Camera-type eye (tissue), 1 donor: ENCODE measurements around the gene COL11A2. TPM values are rescaled to one million over a fixed set of nuclear protein-coding genes. Genes with fewer than 3 reads are reported as not detected.

ENCODE experiments used
- total RNA-seq: library from RNA; depleted of rRNA; stranded (reverse); fragments of >200 nt; gene quantifications from one replicate; pipeline ENCODE4 v1.2.3, GENCODE V29; 2014

COL11A2 gene
- 39.0 TPM for total RNA-seq

GRCh38 chr6:33192105-33192646, at the start of gene COL11A2:
Gene COL11A2, minus strand, starts transcription at chr6:33192467. Its CDS starts 227 bp downstream, at chr6:33192240.

GRCh38 chr6:33208091-33208967, 16.1 kb upstream of the COL11A2 start, which contains the start of gene RING1:
Gene RING1, plus strand, starts transcription at chr6:33208500. Its CDS starts 323 bp downstream, at chr6:33208823.

DNA sequence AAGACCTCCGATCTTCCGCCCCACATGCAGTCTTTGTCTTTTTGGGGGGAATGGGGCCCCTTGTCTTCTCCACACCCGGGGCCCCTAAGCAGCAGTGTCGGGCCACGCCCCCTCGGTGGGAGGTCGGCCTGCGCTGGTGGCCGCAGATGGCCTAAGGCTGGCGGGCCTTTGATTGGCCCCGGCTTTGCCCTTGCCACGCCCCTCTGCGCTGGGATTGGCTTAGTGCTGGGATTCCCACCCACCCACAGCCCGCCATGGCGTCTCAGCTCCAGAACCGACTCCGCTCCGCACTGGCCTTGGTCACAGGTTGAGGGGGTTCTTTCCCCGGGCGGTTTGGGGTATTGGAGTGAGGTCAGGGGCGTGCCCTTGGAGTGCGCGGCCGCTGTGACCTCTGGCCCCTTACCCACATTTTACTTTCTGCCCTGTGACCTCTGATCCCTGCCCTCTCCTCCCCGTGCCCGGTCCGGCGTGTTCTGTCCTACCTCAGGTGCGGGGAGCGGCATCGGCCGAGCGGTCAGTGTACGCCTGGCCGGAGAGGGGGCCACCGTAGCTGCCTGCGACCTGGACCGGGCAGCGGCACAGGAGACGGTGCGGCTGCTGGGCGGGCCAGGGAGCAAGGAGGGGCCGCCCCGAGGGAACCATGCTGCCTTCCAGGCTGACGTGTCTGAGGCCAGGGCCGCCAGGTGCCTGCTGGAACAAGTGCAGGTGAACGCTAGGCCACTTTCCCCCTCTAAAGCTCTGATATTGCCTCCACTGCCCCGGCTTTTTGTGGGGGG, 12.3 kb upstream of the COL11A2 start, which contains the start of gene HSD17B8:
Gene HSD17B8, plus strand, starts transcription at position 241 of the 776 bp plus-strand sequence. Its CDS starts 14 bp downstream, at position 255.

GRCh38 chr6:33200219-33201146, 8.2 kb upstream of the COL11A2 start, which contains the start of the genes RXRB and SLC39A7:
Gene RXRB, minus strand, starts transcription at chr6:33200665. Its CDS starts 189 bp downstream, at chr6:33200476.
Gene SLC39A7, plus strand, starts transcription at chr6:33200867. Its CDS starts 379 bp downstream, at chr6:33201246.

Other genes with a start within 250 kb of the COL11A2 start
- gene HLA-DMA, start 239.4 kb downstream of the COL11A2 start, total RNA-seq = 2.6 TPM
- gene BRD2, start 223.9 kb downstream of the COL11A2 start, total RNA-seq = 125 TPM
- gene HLA-DOA, start 182.9 kb downstream of the COL11A2 start, total RNA-seq = 0.71 TPM
- gene HLA-DPA1, start 118.8 kb downstream of the COL11A2 start, total RNA-seq = 7.6 TPM
- 6.7 TPM for gene HLA-DPB1, start 116.5 kb downstream of the COL11A2 start, total RNA-seq
- gene RXRB, start 8.2 kb upstream of the COL11A2 start, total RNA-seq = 34.6 TPM
- 60.0 TPM for gene SLC39A7, start 8.4 kb upstream of the COL11A2 start, total RNA-seq
- gene HSD17B8, start 12.2 kb upstream of the COL11A2 start, total RNA-seq = 14.3 TPM
- gene RING1, start 16.0 kb upstream of the COL11A2 start, total RNA-seq = 30.7 TPM
- gene VPS52, start 79.4 kb upstream of the COL11A2 start, total RNA-seq = 51.6 TPM
- 1,580 TPM for gene RPS18, start 79.6 kb upstream of the COL11A2 start, total RNA-seq
- 6.3 TPM for gene B3GALT4, start 84.7 kb upstream of the COL11A2 start, total RNA-seq
- 39.2 TPM for gene WDR46, start 96.8 kb upstream of the COL11A2 start, total RNA-seq
- 20.5 TPM for gene PFDN6, start 97.1 kb upstream of the COL11A2 start, total RNA-seq
- 45.5 TPM for gene RGL2, start 106.5 kb upstream of the COL11A2 start, total RNA-seq
- 45.8 TPM for gene TAPBP, start 121.6 kb upstream of the COL11A2 start, total RNA-seq
- gene ZBTB22, start 125.3 kb upstream of the COL11A2 start, total RNA-seq = 26.7 TPM
- gene DAXX, start 130.5 kb upstream of the COL11A2 start, total RNA-seq = 31.8 TPM
- gene KIFC1, start 199.4 kb upstream of the COL11A2 start, total RNA-seq = 13.2 TPM
- gene PHF1, start 218.5 kb upstream of the COL11A2 start, total RNA-seq = 40.9 TPM
- 76.4 TPM for gene CUTA, start 225.6 kb upstream of the COL11A2 start, total RNA-seq
- gene SYNGAP1, start 227.6 kb upstream of the COL11A2 start, total RNA-seq = 17.9 TPM